Measurements from ENCODE around the gene AJM1. TPM values are rescaled to one million over a fixed set of nuclear protein-coding genes. Genes with fewer than 3 reads are reported as not detected.

AJM1 gene
- total and polyA plus RNA-seq, 2 of the 8 experiments (the other 6 are each of a cell fraction or from before 2014, with no cell fraction given), result 0.12 to 0.97 TPM

- peak; percentile 61 for TF ChIP-seq MAX (IDR thresholded peaks at IDR 0.05)
- peak; percentile 83; the same call in 1 of the 2 replicates for TF ChIP-seq GABPA (IDR thresholded peaks at IDR 0.05; ENCODE audit: borderline replicate concordance, insufficient read depth, low read length)
Measured at GRCh38 chr9:136842380-136842948, at the start of gene AJM1 (continued).

Measured in H1 (cell line).